K562 (cell line): ENCODE measurements around the gene DIS3L2. TPM values are rescaled to one million over a fixed set of nuclear protein-coding genes. Genes with fewer than 3 reads are reported as not detected.

Experiments
- ATAC-seq: fragments of 200-7000 bp; cut with Tn5 transposase; 3 replicates; pipeline ENCODE4 v1.9.1; 2020; ENCODE audit warnings: moderate library complexity
- BruUV-seq: library from RNA; stranded (reverse); fragments of 400-500 nt; replicated peaks from 2 replicates; lab custom pipeline; 2021; lab: Mats Ljungman, UMichigan
- CTCF ChIA-PET: fragments of 300-600 bp; formaldehyde crosslinking; extraction: SDS; loops from one replicate; lab custom pipeline; 2021; ENCODE audit warnings: low intra/inter-chr PET ratio; lab: Yijun Ruan, JAX
- POLR2A ChIA-PET: fragments of 300-600, 350-650 bp; sonication (Branson Sonifier 250); formaldehyde crosslinking; extraction: SDS; loops from one replicate; lab custom pipeline; 2021; ENCODE audit warnings: antibody characterized with exemption, inconsistent platforms; lab: Yijun Ruan, JAX
- DNase-seq, 4 experiments: peaks; one replicate each; pipeline versions ENCODE4 v3.0.0 to v3.0.0-alpha.2; 2011 to 2018; ENCODE audit warnings: low spot score in 3 of 4, mixed read lengths in 3 of 4; ENCODE audit errors: extremely low read depth in 1 of 4
- FAIRE-seq: peaks from 2 replicates; lab custom pipeline; 2011; peaks lifted over from hg19 to GRCh38; lab: Jason Lieb, UNC
- H2AFZ ChIP-seq: 2 replicates; pipeline ENCODE4 v1.6.0; 2011; ENCODE audit warnings: low read depth, low read length, control low read depth, inconsistent platforms
- H3K27ac ChIP-seq: fragments of 200-600 bp; 3 replicates; pipeline ENCODE4 v1.8.0; 2011; ENCODE audit warnings: low read depth, mild to moderate bottlenecking, control low read depth, inconsistent platforms, low read length, moderate library complexity, mixed read lengths; ENCODE audit errors: extremely low read depth
- H3K27me3 ChIP-seq, 2 experiments: fragments of 300-600 bp in 1 of 2; 2 replicates in 1 of 2; 3 replicates in 1 of 2; pipeline versions ENCODE4 v1.6.0 to v1.8.0; 2011; ENCODE audit warnings: inconsistent platforms in 2 of 2, low read length in 2 of 2, mild to moderate bottlenecking in 1 of 2, mixed read lengths in 1 of 2, moderate library complexity in 1 of 2; ENCODE audit not compliant: control insufficient read depth in 2 of 2, insufficient read depth in 2 of 2
- H3K36me3 ChIP-seq: fragments of 300-600 bp; 3 replicates; pipeline ENCODE4 v1.8.0; 2011; ENCODE audit warnings: mild to moderate bottlenecking, low read length, inconsistent platforms; ENCODE audit not compliant: control insufficient read depth, insufficient read depth
- H3K4me1 ChIP-seq, 2 experiments: fragments of 200-600 bp in 1 of 2; replicated peaks in 1 of 2; 2 replicates in 1 of 2; 3 replicates in 1 of 2; pipeline versions ENCODE4 v1.5.1 to v1.8.0; 2011; ENCODE audit warnings: inconsistent platforms in 2 of 2, low read length in 2 of 2, mild to moderate bottlenecking in 1 of 2, mixed read lengths in 1 of 2, moderate library complexity in 1 of 2; ENCODE audit not compliant: control insufficient read depth in 2 of 2, insufficient read depth in 2 of 2
- H3K4me2 ChIP-seq: 2 replicates; pipeline ENCODE4 v1.6.1; 2011; ENCODE audit warnings: low read length, control low read depth, inconsistent platforms, mixed read lengths; ENCODE audit not compliant: insufficient read depth
- H3K4me3 ChIP-seq: fragments of 200-600 bp; sonication (generic), shearing (Covaris generic); 2 replicates; pipeline ENCODE4 v1.5.1; 2016; ENCODE audit warnings: control low read depth, inconsistent platforms
- H3K79me2 ChIP-seq: fragments of 200-600 bp; 3 replicates; pipeline ENCODE4 v1.8.0; 2011; ENCODE audit warnings: low read length, inconsistent platforms; ENCODE audit not compliant: control insufficient read depth, insufficient read depth
- H3K9ac ChIP-seq, 2 experiments: 2 replicates each; pipeline versions ENCODE4 v1.6.0 to v1.6.1; 2011; ENCODE audit warnings: low read depth in 2 of 2, low read length in 2 of 2, control low read depth in 1 of 2, inconsistent platforms in 1 of 2, mild to moderate bottlenecking in 1 of 2, mixed read lengths in 1 of 2; ENCODE audit not compliant: insufficient read depth in 1 of 2
- H3K9me1 ChIP-seq: one replicate; pipeline ENCODE4 v1.6.0; 2011; ENCODE audit warnings: inconsistent platforms, mild to moderate bottlenecking, low read length, moderate library complexity; ENCODE audit not compliant: control insufficient read depth, insufficient read depth
- H3K9me3 ChIP-seq: replicated peaks from 2 replicates; pipeline ENCODE4 v1.5.1; 2011; ENCODE audit warnings: low read depth, low read length, inconsistent platforms; ENCODE audit not compliant: control insufficient read depth, insufficient read depth
- H4K20me1 ChIP-seq: replicated peaks from 2 replicates; pipeline ENCODE4 v1.6.1; 2011; ENCODE audit warnings: low read length, inconsistent platforms, mixed read lengths; ENCODE audit not compliant: control insufficient read depth, insufficient read depth
- FOXA3 ChIP-seq, 2 experiments: fragments of 450-650 bp in 1 of 2; sonication (generic) in 1 of 2; formaldehyde crosslinking; IDR thresholded peaks in 1 of 2; conservative IDR thresholded peaks in 1 of 2; 2 replicates each; pipeline versions ENCODE4 v1.4.0 to v1.8.0; 2020 to 2022; ENCODE audit warnings: mild to moderate bottlenecking in 2 of 2, missing genetic modification reagents in 1 of 2
- NCOA2 ChIP-seq, 2 experiments: fragments of 450-650 bp; IDR thresholded peaks; 2 replicates each; pipeline ENCODE4 v1.6.1; 2018; ENCODE audit warnings: mild to moderate bottlenecking in 2 of 2, moderate library complexity in 1 of 2; ENCODE audit not compliant: partially characterized antibody in 2 of 2
- RBM22 ChIP-seq: fragments of 200-400 bp; formaldehyde crosslinking; IDR thresholded peaks from 2 replicates; pipeline ENCODE4 v1.6.1; 2018; ENCODE audit warnings: low read length, low read depth; ENCODE audit not compliant: poor library complexity, severe bottlenecking
- SMAD3 ChIP-seq: fragments of 450-650 bp; formaldehyde crosslinking; conservative IDR thresholded peaks from 2 replicates; pipeline ENCODE4 v1.4.0; 2020; ENCODE audit warnings: mild to moderate bottlenecking
- SMARCE1 ChIP-seq: fragments of 450-650 bp; IDR thresholded peaks from 2 replicates; pipeline ENCODE4 v1.7.1; 2016; ENCODE audit warnings: mild to moderate bottlenecking
- SRSF1 ChIP-seq: fragments of 200-400 bp; formaldehyde crosslinking; IDR thresholded peaks from 2 replicates; pipeline ENCODE4 v1.6.1; 2017; ENCODE audit warnings: mild to moderate bottlenecking, low read depth, low read length, moderate library complexity
- SRSF3 ChIP-seq: fragments of 200-400 bp; formaldehyde crosslinking; IDR thresholded peaks from 2 replicates; pipeline ENCODE4 v1.6.1; 2016; ENCODE audit warnings: mild to moderate bottlenecking, low read length, moderate library complexity; ENCODE audit not compliant: insufficient read depth
- TAF1 ChIP-seq: IDR thresholded peaks from 2 replicates; pipeline ENCODE4 v1.6.1; 2011; ENCODE audit warnings: mild to moderate bottlenecking, low read length, moderate library complexity; ENCODE audit not compliant: insufficient read depth, control insufficient read depth, severe bottlenecking; ENCODE audit errors: extremely low read depth
- ZNF224 ChIP-seq: sonication (generic); formaldehyde crosslinking; IDR thresholded peaks from 2 replicates; pipeline ENCODE4 v1.8.0; 2022; ENCODE audit warnings: mild to moderate bottlenecking, missing genetic modification reagents
- WGBS: fragments of 100-300 bp; shearing (Covaris generic); methylation state at CpG from one replicate; pipeline ENCODE4 v1.1.6; 2016; ENCODE audit warnings: low coverage, mixed read lengths; ENCODE audit not compliant: insufficient coverage; ENCODE audit errors: missing lambda C conversion rate; 5-methylcytosine and 5-hydroxymethylcytosine counted together
- in situ Hi-C: fragments of 300-500 bp; cut with MboI; formaldehyde crosslinking; loops from 4 replicates; pipeline ENCODE4 v1.15.0; 2018; ENCODE audit warnings: inconsistent platforms, mixed read lengths
- intact Hi-C: fragments of 100-400 bp; cut with micrococcal nuclease; formaldehyde crosslinking; loops from 2 replicates; pipeline ENCODE4 v1.14.2; 2022
- polyA plus RNA-seq, 8 experiments: library from polyadenylated mRNA; depleted of rRNA in 4 of 8; stranded (reverse) in 5 of 8; unstranded in 3 of 8; fragments of >200 nt; fragmentation: Nextera tagmentation in 2 of 8; fragmentation: Illumina TruSeq in 1 of 8; extraction: Ambion mirVana in 2 of 8; extraction: Trizol in 1 of 8; gene quantifications; 2 replicates each; pipeline versions ENCODE4 v1.2.1 to v1.2.3, GENCODE V29; 2011 to 2014; ENCODE audit warnings: inconsistent platforms in 1 of 8, missing spikeins in 1 of 8
- total RNA-seq, 7 experiments: library from RNA; depleted of rRNA in 6 of 7; stranded (reverse); fragments of >200 nt in 6 of 7; fragmentation: Illumina TruSeq in 2 of 7; extraction: Trizol in 2 of 7; gene quantifications; 2 replicates each; pipeline versions ENCODE4 v1.2.1 to v1.2.3, GENCODE V29; 2011 to 2021; ENCODE audit warnings: low replicate concordance in 1 of 7
- TF ChIP-seq, protein P1 (sequence below): sonication (generic); formaldehyde crosslinking; IDR thresholded peaks from 2 replicates; pipeline ENCODE4 v1.4.0; 2020; ENCODE audit warnings: mild to moderate bottlenecking, missing genetic modification reagents

Gene DIS3L2
- total and polyA plus RNA-seq, 9 of the 15 experiments (the other 6 are each of a cell fraction or from before 2014, with no cell fraction given): 1.5 to 19.2 (median 11.2) TPM

- TF ChIP-seq RBM22: no peak
- TF ChIP-seq, all 486 proteins: peak for 0
These were observed 355.2 kb downstream of the DIS3L2 start (continued) for GRCh38 chr2:232316461-232317330.

DNA sequence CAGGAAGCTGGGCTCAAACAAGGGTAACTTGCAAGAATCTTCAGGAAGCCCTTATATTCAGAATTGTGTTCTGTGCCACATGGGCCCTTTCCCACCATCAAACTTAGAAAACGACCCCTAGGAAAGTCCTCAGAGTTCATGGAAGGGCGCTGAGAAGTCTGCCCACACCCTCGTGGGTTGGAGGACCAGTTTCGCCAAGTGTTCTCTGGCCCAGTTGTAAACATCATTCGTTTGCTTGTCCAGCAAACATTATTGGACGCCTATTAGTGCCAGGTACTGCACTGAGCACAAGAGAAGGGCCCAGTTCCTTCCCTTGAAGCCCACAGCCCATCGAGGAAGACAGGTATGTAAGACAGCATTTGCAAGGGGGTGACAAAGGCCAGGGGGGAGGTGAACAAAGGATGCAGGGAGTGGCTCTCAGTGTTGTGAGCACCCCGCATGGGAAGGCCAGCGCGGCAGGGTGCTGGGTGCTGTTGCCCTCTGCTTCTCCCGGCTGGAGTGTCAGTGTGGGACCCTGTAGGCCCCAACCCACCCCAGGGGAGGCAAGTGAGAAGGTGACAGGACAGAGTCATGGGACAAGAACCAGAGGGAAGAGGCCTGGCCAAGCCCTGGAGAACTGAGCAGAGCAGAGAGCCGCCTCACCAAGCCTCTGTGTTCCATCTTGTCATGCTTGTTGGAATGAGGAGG is 356.8 kb downstream of the DIS3L2 start:
- Histone ChIP-seq H3K4me2 (no peak overlapping the region), H3K4me1 (peaks cover 13 to 27% of the 10 kb centered on the region in 2 experiments; a peak in 4 of 5 replicates), H3K36me3 (no peaks in the 10 kb centered on the region), H3K9me3 (no peaks in the 10 kb centered on the region), H3K27ac (no peak overlapping the region), H4K20me1 (no peaks in the 10 kb centered on the region), H3K79me2 (no peaks in the 10 kb centered on the region), H3K9ac (no peak overlapping the region), H3K27me3 (no peaks in the 10 kb centered on the region), H2AFZ (no peak overlapping the region), H3K9me1 (no peaks in the 10 kb centered on the region), H3K4me3 (no peak overlapping the region)
- ChIA-PET POLR2A (no interaction called here), CTCF (no interaction called here)
- TF ChIP-seq SRSF1: no peak
- TF ChIP-seq TAF1: no peak
- TF ChIP-seq NCOA2 (IDR thresholded peaks at IDR 0.05; ENCODE audit: partially characterized antibody in 2 of 2): no peak
- TF ChIP-seq, protein P1, sequence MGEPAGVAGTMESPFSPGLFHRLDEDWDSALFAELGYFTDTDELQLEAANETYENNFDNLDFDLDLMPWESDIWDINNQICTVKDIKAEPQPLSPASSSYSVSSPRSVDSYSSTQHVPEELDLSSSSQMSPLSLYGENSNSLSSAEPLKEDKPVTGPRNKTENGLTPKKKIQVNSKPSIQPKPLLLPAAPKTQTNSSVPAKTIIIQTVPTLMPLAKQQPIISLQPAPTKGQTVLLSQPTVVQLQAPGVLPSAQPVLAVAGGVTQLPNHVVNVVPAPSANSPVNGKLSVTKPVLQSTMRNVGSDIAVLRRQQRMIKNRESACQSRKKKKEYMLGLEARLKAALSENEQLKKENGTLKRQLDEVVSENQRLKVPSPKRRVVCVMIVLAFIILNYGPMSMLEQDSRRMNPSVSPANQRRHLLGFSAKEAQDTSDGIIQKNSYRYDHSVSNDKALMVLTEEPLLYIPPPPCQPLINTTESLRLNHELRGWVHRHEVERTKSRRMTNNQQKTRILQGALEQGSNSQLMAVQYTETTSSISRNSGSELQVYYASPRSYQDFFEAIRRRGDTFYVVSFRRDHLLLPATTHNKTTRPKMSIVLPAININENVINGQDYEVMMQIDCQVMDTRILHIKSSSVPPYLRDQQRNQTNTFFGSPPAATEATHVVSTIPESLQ: no peak
- TF ChIP-seq FOXA3 (CRISPR knock-in tag; conservative IDR thresholded peaks at IDR 0.05 in 1 of 2, IDR thresholded peaks at IDR 0.05 in 1 of 2): no peak
- TF ChIP-seq SMARCE1: no peak
- no peak for TF ChIP-seq ZNF224 (CRISPR knock-in tag)
- no peak for TF ChIP-seq SMAD3 (CRISPR knock-in tag)
- TF ChIP-seq SRSF3: no peak
- FAIRE-seq (no peak), ATAC-seq (no peak), DNase-seq (no peak)
- BruUV-seq: no TSS peak
- 59% methylated on average over 11 of the region's 12 CpGs for WGBS
- intact Hi-C loops (no loop called here), in situ Hi-C loops (no loop called here)
